ENCODE measurements around the gene GJA3.

Gene GJA3

DNA sequence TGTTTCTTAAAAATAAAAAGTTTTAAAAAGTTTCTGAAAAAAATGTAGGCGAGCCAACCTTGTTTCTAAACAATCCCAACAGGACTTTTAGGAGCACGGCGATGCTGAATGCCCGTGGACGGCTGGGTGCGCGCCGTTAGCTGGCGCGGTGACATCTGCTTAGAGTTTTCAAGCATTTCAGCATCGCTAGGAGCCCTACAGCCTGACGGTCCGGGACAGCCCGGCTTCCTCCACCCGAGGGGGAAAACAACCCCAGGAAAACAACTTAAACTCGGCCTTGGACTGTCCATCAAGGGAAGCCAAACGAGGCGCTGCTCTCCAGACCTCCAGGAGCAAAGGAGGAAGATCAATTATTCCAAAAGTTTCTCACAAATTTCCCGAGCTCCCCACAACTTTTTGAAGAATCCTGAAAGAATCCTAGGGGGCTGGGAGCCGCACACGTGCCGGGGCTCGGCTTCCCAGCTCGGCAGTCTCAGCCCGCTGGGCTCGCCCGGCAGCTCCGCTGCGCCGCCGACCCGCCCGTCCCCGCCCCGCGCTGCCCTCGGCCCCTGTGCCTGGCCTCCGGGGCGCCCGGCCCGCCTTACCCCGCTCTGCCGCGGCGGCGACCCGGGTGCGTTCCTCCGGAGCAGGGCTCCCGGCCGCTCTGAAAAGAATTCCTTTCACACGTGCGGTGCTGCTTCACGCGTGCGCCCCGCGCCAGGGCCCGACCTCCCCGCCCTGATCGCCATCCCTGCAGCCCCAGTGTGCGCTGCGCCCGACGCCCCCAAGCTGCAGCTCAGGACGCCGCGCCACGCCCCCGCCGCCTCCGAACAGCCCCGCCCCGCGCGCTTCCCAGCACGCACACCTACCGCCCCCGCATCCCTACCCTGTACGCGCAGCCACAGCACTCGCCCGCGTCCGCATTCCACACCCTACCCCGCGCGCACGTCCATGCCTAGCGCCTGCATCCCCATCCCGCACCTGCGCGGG lies at the start of gene GJA3:
Gene GJA3, minus strand, starts transcription at position 747 of the 969 bp plus-strand sequence. CDS start 17,764 bp downstream, outside the sequence.
- peak; percentile 50 to 63 for DNase-seq (ENCODE audit: low read depth in 2 of 2)

DNA sequence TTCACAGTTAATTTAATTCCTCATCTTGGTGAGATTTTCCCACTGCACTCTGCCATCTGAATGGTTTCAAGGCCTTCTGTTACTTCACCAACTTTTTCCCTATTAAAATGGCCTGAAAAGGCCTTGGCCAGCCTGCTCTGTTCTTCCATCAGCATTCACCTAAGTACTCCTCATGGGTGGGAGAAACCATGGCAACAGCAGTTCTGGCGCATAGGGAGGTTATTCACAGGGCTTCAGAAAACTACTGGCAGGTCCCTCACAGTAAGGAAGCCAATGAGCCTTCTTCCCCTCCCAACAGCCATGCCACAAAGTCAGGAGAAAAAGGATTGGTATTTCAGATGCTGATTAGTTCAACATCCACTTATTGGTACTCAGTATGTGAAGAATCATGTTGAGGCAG lies 49.1 kb upstream of the GJA3 start:
- DNase-seq (ENCODE audit: low read depth in 2 of 2) = no peak

DNA sequence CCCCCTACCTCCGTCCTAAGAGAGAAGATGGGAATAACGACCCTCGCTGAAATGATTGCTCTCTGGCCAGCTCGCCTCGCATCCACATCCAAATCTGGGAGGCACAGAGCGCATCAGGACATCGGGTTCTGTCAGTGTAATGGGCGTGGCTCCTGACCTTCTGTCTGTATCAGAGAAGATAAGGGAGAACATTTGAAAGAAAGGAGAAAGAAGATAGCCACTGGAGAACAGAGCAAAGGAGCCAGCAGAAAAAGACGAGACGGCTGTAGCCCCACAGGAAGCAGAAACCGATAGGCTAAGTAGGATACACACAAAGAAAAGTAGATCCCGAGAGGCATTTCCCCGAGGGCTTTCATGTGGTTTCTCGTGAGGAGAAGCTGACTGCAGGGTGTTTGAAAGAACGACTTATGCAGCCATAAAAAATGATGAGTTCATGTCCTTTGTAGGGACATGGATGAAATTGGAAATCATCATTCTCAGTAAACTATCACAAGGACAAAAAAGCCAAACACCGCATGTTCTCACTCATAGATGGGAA lies 45.9 kb upstream of the GJA3 start:
- no peak for DNase-seq (ENCODE audit: low read depth in 2 of 2)

DNA sequence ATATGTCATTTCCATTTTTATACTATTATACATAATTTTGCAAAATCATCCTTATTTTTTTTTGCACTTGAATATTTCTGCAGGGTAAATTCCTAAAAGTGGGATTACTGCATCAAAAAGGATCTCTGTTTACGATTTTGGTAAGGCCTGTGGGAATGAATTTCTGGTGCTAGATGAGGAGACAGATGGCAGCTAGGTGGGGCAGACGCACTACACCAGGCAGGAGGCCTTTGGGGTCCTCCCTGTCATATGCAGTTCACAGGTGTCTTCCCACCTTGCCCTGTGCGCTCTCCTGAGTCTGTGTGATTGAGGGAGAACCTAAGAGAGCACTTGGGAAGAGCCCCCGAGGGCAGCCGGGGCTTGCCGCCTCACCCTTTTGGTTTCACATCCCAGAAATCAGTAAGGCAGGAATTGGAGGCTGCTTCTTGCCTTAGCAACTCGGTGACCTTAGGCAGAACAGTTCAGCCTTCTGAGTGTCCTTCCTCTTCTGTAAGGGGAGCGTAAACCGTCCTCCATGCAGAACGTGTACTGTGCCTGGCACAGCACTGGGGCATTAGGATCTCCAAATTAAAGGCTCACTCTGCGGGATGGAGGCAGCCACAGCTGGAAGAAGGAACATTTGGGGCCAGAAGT lies 45.3 kb upstream of the GJA3 start:
- DNase-seq (ENCODE audit: low read depth in 2 of 2) = no peak

DNA sequence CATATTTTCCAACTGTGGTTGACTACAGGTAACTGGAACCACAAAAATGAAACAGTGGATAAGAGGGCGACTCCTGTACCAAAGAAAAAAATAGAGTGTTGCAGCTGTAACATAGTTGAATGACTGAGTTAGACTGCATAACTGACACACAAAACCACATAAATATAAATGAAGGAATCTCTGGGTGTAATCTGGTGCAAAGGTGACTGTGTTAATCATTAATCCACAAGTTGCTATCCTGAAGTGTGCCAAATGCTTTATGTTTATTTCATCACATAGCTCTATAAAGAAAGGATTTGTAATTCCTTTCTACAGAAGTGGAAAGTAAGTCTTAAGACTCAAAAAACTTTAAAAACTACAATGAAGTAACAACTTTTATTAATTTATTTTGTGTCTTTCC lies 37.9 kb upstream of the GJA3 start:
- no peak for DNase-seq (ENCODE audit: low read depth in 2 of 2)

DNA sequence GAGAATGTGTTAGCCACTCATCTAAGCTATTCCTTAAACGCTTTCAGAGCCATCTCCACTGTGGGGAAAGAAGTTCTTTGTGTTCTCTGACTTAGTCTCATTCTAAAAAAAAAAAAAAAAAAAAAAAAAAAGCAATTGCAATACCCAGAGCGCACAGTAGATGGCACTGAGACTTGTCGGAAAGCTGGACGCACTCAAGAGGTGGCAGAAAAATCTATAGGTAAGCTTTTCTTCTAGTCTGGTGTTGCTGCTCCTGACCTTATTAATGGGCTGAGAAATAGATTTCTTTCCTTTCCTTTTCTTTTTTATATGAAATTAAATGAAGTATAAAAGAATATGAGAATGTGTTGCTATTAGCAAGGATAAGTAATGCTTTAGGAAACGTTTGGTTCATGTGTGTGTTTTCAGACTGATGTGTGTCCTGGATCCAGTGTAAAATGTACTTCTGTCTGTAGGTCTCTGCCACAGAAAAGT lies 36.5 kb upstream of the GJA3 start:
- peak in 1 of 2 donors; percentile 30 for DNase-seq (ENCODE audit: low read depth in 2 of 2)

DNA sequence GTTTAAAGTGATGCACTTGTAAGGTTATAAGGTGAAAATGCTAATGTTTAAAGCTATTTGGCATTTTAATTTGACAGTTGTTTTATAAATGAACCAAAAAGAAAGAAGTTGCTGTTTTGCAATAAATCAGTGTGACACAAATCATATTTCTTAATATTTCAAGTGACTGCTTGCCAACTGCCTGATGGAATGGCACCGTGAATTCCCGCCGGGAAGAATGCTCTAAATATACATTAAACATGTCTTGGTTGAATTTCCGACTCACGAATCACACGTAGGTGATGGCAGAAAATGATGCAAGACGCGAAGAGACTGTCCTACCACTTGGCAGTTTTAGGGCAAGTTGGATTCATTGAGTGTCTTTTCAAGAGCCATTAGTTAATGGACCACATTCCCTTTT lies 34.9 kb upstream of the GJA3 start:
- no peak for DNase-seq (ENCODE audit: low read depth in 2 of 2)

DNA sequence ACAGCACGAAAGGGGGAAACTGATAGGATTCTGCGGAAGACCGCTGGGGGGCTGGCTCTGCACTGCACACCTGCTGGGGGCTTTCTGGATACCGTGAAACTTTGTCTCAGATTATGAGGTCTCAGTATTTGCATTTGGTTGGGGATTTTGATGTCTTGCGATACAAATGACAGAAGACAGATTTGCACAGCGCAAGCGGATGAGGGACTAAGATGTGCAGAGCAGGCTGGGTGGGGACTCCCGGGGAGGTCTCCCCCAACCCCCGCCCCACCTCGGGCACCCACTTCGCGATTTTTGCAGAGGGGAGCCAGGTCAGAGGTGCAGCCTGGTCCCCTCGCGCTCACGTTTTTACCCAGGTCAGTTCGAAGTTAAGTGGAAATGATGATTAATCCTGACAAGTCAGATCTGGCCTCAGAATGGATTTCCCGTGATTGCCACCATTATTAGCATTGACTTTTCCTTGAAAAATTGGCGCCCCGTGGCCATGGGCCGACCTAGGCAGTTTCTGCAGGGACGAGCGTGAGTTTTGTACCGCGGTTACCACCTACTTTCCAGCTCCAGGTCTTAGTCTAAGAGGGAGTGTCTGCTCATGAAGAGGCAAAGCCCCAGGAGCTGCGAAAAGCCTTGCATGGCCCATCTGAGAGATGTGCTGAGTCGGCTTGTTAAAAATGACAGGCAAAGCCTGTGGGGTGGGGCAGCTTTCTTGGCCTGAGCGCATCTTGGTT lies 33.2 kb upstream of the GJA3 start:
- DNase-seq (ENCODE audit: low read depth in 2 of 2) = no peak

DNA sequence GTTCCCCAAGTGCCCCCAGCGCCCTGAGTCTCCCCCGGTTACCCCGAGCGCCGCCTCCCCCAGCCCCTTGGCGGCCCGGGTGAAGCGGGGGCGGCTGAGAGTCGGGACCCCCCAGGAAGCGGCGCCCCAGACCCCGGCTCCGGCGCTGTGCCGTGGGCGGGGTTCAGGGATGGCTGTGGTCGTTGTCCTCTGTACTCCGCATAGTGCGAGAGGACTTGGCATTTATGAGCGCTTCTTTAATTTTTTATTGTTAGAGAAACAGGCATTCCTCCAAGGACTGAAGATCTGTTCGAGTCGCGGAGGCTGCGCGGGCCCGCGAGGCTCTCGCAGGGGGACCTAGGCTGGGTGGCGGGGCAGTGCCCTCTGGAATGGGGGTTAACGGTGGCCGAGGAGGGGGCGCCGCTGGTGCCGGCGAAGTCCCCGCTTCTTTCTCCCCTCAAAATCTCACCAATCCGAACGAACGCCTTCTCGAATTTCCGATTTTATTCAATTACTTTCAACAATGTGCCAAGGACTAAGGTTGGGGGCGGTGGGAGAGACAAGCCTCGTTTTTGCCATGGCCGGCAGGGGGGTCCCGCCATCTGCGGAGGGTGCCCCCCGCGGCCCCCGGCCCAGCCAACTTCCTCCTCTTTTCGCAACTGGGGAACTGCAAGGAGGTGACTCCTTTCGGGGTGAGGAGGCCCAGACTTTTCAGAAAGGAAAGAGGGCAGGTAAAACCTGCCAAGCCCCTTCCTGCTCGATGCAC lies 32.5 kb upstream of the GJA3 start:
- no peak for DNase-seq (ENCODE audit: low read depth in 2 of 2)

DNA sequence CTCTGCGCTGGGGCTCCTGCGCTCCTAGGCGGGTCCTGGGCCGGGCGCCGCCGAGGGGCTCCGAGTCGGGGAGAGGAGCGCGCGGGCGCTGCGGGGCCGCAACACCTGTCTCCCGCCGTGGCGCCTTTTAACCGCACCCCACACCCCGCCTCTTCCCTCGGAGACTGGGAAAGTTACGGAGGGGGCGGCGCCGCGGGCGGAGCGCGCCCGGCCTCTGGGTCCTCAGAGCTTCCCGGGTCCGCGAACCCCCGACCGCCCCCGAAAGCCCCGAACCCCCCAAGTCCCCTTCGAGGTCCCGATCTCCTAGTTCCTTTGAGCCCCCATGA lies 31.9 kb upstream of the GJA3 start, which contains the start of gene GJB2:
Gene GJB2, minus strand, starts transcription at position 103 of the 326 bp plus-strand sequence. CDS start 3,357 bp downstream, outside the sequence.
- no peak for DNase-seq (ENCODE audit: low read depth in 2 of 2)

DNA sequence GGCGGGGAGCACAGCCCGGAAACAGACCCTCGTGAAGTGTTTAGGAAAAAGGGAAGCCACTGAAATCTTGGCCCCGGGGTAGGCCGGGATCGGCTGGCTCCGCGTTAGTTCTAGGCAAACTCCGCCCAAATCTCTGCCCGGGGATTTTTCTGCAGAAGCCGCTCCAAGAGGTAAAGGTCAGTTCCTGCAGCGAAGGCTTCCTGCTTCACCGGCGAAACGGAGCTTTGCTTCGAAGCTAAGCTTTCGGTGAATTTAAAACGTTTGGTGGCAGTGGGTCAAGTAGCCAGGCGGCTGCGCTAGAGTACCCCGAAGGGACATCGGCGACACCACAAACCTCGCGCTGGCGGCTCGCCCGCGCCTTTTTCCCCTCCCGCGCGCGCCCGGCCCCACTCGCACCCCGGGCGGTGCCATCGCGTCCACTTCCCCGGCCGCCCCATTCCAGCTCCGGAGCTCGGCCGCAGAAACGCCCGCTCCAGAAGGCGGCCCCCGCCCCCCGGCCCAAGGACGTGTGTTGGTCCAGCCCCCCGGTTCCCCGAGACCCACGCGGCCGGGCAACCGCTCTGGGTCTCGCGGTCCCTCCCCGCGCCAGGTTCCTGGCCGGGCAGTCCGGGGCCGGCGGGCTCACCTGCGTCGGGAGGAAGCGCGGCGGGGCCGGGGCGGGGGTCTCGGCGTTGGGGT lies 31.4 kb upstream of the GJA3 start:
- no peak for DNase-seq (ENCODE audit: low read depth in 2 of 2)

DNA sequence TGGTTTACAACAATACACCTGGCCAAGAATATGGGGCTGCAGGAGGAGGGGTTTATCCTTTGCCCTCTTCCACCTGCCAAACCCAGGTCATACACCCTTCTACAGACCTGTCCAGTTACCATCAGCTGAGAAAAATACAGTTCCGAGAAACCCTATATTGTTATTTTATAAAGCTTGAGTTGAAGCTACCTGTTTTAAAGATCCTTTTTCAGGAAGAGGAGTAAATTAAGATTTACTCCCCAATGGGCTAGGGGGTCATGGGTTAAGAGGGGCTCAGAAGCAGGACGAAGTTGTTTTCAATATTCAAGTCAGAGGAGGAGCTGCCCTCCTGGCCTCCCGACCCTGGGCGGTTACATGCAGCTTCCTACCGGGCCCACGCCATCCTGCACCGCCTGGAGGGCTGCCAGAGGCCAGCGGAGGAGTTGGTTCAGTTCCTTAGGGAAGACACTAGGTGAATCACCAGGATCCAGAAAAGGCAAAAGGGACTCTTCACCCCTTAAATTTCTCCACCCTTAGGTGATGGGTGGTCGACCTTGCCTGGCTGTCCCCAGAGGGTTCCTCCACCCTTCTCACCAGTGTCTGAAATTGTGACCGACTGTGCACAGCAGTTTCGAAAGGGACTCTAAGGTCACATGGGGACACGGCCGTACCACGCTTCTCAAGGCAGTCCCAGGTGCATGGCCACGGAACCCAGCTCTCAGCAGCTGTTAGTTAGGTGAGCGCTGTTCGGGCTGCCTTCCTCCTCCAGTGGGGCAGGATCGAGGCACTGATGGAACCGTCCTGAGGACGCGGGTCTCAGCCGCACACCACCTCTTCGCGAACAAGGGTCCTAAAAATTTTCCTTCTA lies 30.7 kb upstream of the GJA3 start:
- DNase-seq (ENCODE audit: low read depth in 2 of 2) = no peak

DNA sequence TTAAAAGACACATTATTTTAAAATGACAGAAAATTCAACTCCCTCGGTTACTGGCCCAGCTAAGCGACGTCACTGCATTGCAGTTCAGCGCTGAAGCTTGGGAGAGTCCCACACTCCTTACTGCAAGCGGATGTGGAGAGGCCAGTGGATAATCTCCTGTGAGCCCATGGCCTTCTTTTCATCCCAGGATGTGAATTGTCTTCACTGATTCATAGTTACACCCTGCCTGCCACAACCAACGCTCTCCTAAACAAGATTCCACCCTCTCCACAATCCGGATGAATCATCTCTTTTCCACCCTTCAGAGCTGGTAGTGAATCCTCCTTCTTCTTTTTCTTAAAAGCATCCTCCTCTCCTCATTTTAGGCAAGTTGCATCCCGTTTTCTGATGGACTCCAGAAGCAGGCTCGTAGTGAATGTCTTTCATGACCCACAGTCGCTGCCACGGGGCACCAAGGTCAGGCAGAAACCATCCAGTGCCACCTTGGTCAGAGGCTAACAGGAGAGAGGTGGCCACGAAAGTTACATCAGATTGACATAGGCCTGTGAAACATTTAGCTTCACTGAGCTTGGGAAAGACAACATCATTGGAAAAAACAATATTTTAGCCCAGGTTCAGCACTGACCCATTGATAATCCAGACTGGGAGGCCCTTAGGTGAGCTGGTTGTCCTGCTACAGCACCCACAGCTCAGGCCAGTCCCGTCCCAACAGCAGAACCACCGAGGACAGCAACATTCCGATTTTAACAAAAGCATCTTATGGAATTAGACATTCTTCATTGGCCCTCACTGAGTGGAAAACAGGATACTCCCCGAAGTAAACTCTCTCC lies 29.8 kb upstream of the GJA3 start:
- no peak for DNase-seq (ENCODE audit: low read depth in 2 of 2)

DNA sequence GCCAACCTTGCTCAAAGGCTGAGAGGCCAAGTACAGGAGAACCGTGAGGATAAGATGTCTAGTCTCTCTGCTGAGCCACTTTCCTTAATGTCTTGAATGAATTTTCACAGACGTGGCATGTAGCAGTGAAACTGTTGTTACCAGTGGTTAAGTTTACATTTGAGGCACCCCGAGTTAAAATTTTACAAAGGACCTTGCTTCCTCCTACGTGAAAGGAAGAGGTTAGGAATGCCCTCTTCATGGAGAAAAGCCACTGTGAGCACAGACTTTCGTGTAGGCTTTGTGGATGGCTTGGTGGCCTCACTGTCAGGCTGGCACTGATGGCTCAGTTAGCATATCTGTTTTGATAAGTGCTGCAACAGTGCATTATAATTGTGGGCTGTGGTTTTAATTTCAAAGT lies 29.2 kb upstream of the GJA3 start:
- DNase-seq (ENCODE audit: low read depth in 2 of 2) = no peak

DNA sequence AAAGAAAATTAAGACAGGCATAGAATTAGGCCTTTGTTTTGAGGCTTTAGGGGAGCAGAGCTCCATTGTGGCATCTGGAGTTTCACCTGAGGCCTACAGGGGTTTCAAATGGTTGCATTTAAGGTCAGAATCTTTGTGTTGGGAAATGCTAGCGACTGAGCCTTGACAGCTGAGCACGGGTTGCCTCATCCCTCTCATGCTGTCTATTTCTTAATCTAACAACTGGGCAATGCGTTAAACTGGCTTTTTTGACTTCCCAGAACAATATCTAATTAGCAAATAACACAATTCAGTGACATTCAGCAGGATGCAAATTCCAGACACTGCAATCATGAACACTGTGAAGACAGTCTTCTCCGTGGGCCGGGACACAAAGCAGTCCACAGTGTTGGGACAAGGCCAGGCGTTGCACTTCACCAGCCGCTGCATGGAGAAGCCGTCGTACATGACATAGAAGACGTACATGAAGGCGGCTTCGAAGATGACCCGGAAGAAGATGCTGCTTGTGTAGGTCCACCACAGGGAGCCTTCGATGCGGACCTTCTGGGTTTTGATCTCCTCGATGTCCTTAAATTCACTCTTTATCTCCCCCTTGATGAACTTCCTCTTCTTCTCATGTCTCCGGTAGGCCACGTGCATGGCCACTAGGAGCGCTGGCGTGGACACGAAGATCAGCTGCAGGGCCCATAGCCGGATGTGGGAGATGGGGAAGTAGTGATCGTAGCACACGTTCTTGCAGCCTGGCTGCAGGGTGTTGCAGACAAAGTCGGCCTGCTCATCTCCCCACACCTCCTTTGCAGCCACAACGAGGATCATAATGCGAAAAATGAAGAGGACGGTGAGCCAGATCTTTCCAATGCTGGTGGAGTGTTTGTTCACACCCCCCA lies 28.1 kb upstream of the GJA3 start:
- no peak for DNase-seq (ENCODE audit: low read depth in 2 of 2)

DNA sequence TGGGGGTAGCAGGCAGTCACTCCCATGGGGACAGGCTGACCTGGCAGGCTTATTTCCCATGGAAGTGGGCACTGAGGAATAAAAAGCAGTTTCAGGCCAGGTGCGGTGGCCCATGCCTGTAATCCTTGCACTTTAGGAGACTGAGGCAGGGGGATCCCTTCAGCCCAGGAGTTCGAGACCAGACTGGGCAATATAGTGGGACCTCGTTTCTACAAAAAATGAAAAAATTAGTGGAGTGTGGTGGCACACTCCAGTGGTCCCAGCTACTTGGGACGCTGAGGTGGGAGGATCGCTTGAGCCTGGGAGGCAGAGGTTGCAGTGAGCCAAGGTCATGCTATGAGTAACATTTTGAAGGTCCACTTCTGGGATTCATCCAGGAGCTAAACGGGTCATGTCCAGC lies 25.9 kb upstream of the GJA3 start:
- DNase-seq (ENCODE audit: low read depth in 2 of 2) = no peak

DNA sequence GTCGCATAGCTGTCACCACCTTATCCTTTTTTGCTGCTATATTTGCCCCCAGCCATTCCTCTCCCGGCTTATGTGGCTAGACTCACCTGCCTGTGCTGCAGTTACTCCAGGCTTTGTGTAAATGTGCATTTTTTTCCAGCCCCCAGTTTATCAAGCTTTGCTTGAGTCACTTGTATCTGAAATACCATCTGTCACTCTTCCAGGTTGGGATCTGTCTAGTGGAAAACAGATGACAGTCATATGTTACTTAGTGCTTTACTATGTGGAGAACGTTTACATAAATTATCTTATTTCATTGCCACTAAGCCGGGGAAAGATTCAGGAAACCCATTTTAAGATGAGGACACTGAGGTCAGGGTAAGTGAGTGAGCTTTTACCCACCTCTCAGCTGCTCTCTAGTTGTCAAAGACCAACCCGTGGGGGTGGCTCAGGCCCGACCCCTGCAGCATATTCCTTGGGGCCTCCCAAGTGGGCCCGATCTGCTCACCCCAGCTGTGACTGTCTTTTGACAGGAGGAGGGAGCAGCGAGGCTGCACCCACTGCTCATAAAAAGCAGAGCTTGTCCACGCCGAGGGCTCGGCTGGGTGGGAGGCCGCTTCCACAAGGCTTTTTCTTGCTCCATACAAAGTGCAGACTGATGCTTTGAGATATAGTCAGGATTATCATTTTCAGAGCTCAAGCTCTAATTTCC lies 24.7 kb upstream of the GJA3 start:
- no peak for DNase-seq (ENCODE audit: low read depth in 2 of 2)
